BE2C (cell line): ENCODE data around the gene SLC6A12.

ENCODE experiments used
- DNase-seq: peaks from one replicate; pipeline ENCODE4 v3.0.0-alpha.2; 2020
- H3K27me3 ChIP-seq: fragments of 250-450 bp; sonication (Bioruptor Pico); 2 replicates; pipeline ENCODE4 v1.5.1; 2020; ENCODE audit warnings: mild to moderate bottlenecking
- H3K36me3 ChIP-seq: fragments of 250-450 bp; sonication (Bioruptor Pico); 2 replicates; pipeline ENCODE4 v1.5.1; 2020; ENCODE audit warnings: mild to moderate bottlenecking
- H3K4me1 ChIP-seq: fragments of 250-450 bp; sonication (Bioruptor Pico); 2 replicates; pipeline ENCODE4 v1.5.1; 2020
- H3K4me3 ChIP-seq: 2 replicates; pipeline ENCODE4 v1.5.1; 2011; ENCODE audit warnings: low read depth, low read length
- H3K9me3 ChIP-seq: fragments of 250-450 bp; sonication (Bioruptor Pico); 2 replicates; pipeline ENCODE4 v1.5.1; 2020
- CTCF ChIP-seq: IDR thresholded peaks from 2 replicates; pipeline ENCODE4 v1.5.1; 2012; ENCODE audit warnings: mild to moderate bottlenecking, low read depth, low read length

Gene SLC6A12

DNA sequence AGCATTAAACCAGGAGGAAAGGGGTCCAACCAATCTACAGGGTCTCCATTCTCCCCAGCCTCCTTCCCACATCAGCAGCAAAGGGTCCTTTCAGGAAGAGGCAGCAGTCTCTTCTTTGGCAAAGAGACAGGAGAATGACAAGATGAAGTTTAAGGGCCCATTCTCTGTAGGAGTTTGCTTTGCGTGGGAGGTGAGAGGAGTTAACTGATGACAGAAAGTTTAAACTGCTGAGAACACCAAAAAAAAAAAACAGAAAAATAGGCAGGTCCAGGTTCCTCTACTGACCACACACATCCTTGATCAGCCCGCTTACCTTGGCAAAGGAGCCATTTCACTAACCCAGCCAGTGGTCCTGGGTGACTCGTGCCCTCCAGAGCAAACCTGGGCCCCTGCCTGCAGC is 43.0 kb upstream of the SLC6A12 start:
- Histone ChIP-seq H3K27me3 (no peaks in the 10 kb centered on the region), H3K4me3 (no peak overlapping the region), H3K9me3 (no peaks in the 10 kb centered on the region), H3K4me1 (no peaks in the 10 kb centered on the region), H3K36me3 (no peaks in the 10 kb centered on the region)
- no peak for TF ChIP-seq CTCF
- no peak for DNase-seq

DNA sequence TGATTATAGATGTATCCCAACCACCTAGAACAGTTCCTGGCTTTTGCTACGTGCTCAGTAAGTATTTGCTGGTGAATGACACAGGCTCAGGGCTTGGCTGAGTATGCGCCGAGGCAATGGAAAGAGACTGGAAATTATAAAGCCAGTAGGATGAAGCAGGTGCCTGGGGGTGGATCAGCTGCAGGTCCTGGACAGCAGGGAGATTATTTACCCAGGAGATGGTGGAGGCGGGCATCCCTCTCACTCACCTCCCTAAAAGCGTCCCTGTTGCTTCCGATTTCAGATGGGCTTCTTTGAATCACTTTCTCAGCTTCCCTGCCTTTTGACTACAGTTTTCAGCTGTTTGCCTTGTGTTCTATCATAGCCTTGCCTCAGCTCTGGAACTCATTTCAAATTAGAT is 42.3 kb upstream of the SLC6A12 start:
- no peak for TF ChIP-seq CTCF
- no peaks in the 10 kb centered on the region for H3K27me3 ChIP-seq
- H3K36me3 ChIP-seq = no peaks in the 10 kb centered on the region
- no peaks in the 10 kb centered on the region for H3K4me1 ChIP-seq
- DNase-seq = no peak
- no peaks in the 10 kb centered on the region for H3K9me3 ChIP-seq
- no peak overlapping the region for H3K4me3 ChIP-seq

DNA sequence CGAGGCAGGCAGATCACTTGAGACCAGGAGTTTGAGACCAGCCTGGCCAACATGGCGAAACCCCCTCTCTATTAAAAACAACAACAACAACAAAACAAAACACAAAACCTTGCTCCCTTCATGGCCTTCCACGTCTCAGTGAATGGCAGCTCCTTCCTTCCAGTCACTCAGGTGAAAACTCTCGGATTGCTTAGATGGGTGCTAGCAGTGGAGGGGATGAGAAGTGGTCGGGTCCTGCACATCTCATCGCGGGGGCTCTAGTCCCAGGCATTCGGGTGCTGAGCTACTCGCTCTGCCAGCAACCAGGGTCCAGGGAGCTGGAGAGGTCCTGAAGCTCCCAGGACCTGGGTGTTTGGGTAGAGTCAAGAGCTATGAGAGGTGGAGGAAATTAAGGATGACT is 41.0 kb upstream of the SLC6A12 start:
- H3K4me1 ChIP-seq = no peaks in the 10 kb centered on the region
- no peak overlapping the region for H3K4me3 ChIP-seq
- no peak for DNase-seq
- no peaks in the 10 kb centered on the region for H3K36me3 ChIP-seq
- no peaks in the 10 kb centered on the region for H3K27me3 ChIP-seq
- no peak for TF ChIP-seq CTCF
- H3K9me3 ChIP-seq = no peaks in the 10 kb centered on the region

GRCh38 chr12:254039-254438 is 40.1 kb upstream of the SLC6A12 start:
- DNase-seq = no peak
- Histone ChIP-seq H3K27me3 (no peaks in the 10 kb centered on the region), H3K9me3 (no peaks in the 10 kb centered on the region), H3K4me3 (no peak overlapping the region), H3K36me3 (no peaks in the 10 kb centered on the region), H3K4me1 (no peaks in the 10 kb centered on the region)
- no peak for TF ChIP-seq CTCF

DNA sequence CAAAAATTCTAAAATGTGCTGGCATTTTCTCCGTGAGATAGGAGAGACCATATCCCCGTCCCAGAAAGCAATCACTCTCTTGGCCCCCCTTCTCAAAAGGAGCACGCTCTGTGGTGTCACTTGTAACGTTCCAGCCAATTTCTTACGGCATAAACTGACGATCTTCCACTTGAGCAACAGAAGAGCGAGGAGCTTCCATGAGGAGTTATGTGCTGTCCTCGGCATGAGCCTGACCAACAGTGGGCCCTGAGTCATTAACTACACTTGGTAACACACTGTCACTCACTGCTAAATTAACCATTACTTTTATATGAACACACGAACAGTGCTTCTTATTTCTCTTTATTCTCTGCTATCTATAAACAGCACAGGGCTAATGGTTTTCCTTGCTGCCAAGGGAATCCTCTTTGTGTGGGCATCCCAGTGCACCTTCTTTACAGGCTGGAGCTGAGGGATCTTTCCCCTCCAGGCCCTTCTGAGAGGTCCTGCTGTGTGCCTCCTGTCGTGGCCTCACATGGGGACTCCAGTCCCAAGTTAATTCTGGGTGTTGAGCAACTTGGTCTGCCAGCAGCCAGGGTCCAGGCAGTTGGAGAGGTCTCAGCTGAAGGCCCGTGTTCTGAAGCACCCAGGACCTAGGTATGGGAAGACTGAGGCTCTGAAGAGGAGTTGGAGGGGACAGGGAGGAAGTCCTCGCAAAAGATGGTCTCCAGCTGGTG is 39.3 kb upstream of the SLC6A12 start:
- H3K4me1 ChIP-seq = no peaks in the 10 kb centered on the region
- H3K4me3 ChIP-seq = no peak overlapping the region
- H3K36me3 ChIP-seq = no peaks in the 10 kb centered on the region
- no peaks in the 10 kb centered on the region for H3K9me3 ChIP-seq
- no peak for TF ChIP-seq CTCF
- H3K27me3 ChIP-seq = no peaks in the 10 kb centered on the region
- no peak for DNase-seq

DNA sequence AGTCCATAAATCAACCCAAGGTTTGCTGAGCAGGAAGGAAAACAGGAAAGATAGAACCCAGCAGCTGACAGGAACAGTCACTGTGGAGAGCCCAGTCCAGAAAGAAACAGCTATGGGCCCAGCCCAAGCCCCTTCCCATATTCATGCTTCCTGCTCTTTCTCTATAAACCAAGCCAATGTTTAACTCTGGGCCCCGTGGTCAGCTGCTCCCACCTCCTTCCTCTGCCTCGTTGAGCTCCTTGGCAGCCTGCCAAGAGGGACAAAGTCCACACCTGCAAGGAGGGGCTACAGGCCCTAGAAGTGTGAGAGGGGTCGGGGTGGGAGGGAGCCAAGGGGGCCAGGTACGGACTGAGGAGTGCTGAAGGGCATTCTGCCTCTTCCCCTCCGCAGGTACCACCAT is 38.7 kb upstream of the SLC6A12 start:
- Histone ChIP-seq H3K4me3 (no peak overlapping the region), H3K9me3 (no peaks in the 10 kb centered on the region), H3K36me3 (no peaks in the 10 kb centered on the region), H3K4me1 (no peaks in the 10 kb centered on the region), H3K27me3 (no peaks in the 10 kb centered on the region)
- DNase-seq = no peak
- no peak for TF ChIP-seq CTCF
